SK-N-SH (cell line): Measurements from ENCODE around the gene AMFR. TPM values are rescaled to one million over a fixed set of nuclear protein-coding genes. Genes with fewer than 3 reads are reported as not detected.

Experiments
- CTCF ChIA-PET: fragments of 300-600, 350-600 bp; formaldehyde crosslinking; extraction: SDS; loops from one replicate; lab custom pipeline; 2021; lab: Yijun Ruan, JAX
- POLR2A ChIA-PET: fragments of 350-600 bp; sonication (Branson Sonifier 250); formaldehyde crosslinking; extraction: SDS; loops from one replicate; lab custom pipeline; 2020; ENCODE audit warnings: antibody characterized with exemption, inconsistent platforms; lab: Yijun Ruan, JAX
- DNase-seq: peaks from one replicate; pipeline ENCODE4 v3.0.0; 2012
- H2AFZ ChIP-seq: fragments of 200-600 bp; sonication (generic); 2 replicates; pipeline ENCODE4 v1.8.1; 2016; ENCODE audit warnings: antibody characterized with exemption, mild to moderate bottlenecking, low read depth
- H3F3A ChIP-seq: fragments of 200-600 bp; sonication (generic); replicated peaks from 2 replicates; pipeline ENCODE3; 2016; ENCODE audit warnings: antibody characterized with exemption, mild to moderate bottlenecking; ENCODE audit not compliant: insufficient read depth
- H3K27ac ChIP-seq, 2 experiments: fragments of 200-500 bp in 1 of 2; fragments of 200-600 bp in 1 of 2; sonication (Bioruptor generic) in 1 of 2; sonication (generic), shearing (Covaris generic) in 1 of 2; 2 replicates each; pipeline versions ENCODE4 v1.5.1 to v1.6.1; 2014 to 2016; ENCODE audit warnings: low read depth in 2 of 2, inconsistent platforms in 1 of 2, low read length in 1 of 2, mild to moderate bottlenecking in 1 of 2, mixed read lengths in 1 of 2
- H3K27me3 ChIP-seq: fragments of 200-600 bp; sonication (generic), shearing (Covaris generic); 2 replicates; pipeline ENCODE4 v1.6.1; 2016; ENCODE audit warnings: mixed run types; ENCODE audit not compliant: insufficient read depth
- H3K36me3 ChIP-seq, 2 experiments: fragments of 200-500 bp in 1 of 2; fragments of 200-600 bp in 1 of 2; sonication (Bioruptor generic) in 1 of 2; sonication (generic) in 1 of 2; replicated peaks in 1 of 2; 2 replicates each; pipeline versions ENCODE3 to v1.5.1; 2014 to 2016; ENCODE audit warnings: low read length in 1 of 2, mild to moderate bottlenecking in 1 of 2; ENCODE audit not compliant: insufficient read depth in 2 of 2, control insufficient read depth in 1 of 2
- H3K4me1 ChIP-seq, 2 experiments: fragments of 200-500 bp in 1 of 2; fragments of 200-600 bp in 1 of 2; sonication (Bioruptor generic) in 1 of 2; sonication (generic), shearing (Covaris generic) in 1 of 2; 2 replicates each; pipeline versions ENCODE4 v1.5.1 to v1.6.1; 2014 to 2016; ENCODE audit warnings: low read depth in 1 of 2, low read length in 1 of 2, mixed run types in 1 of 2; ENCODE audit not compliant: insufficient read depth in 2 of 2, control insufficient read depth in 1 of 2
- H3K4me2 ChIP-seq: fragments of 200-600 bp; sonication (generic), shearing (Covaris generic); 2 replicates; pipeline ENCODE4 v1.6.1; 2017; ENCODE audit warnings: mixed run types
- H3K4me3 ChIP-seq, 2 experiments: fragments of 200-500 bp in 1 of 2; fragments of 200-600 bp in 1 of 2; sonication (Bioruptor generic) in 1 of 2; sonication (generic), shearing (Covaris generic) in 1 of 2; 2 replicates each; pipeline versions ENCODE4 v1.5.1 to v1.8.1; 2014 to 2016; ENCODE audit warnings: low read depth in 2 of 2, inconsistent platforms in 1 of 2, low read length in 1 of 2, mild to moderate bottlenecking in 1 of 2, mixed read lengths in 1 of 2, moderate library complexity in 1 of 2
- H3K79me2 ChIP-seq: fragments of 200-600 bp; sonication (generic); 2 replicates; pipeline ENCODE4 v1.8.1; 2017; ENCODE audit warnings: mild to moderate bottlenecking; ENCODE audit not compliant: insufficient read depth
- H3K9ac ChIP-seq: fragments of 200-600 bp; sonication (generic); 2 replicates; pipeline ENCODE4 v1.6.1; 2017; ENCODE audit warnings: mixed run types
- H3K9me2 ChIP-seq: fragments of 200-600 bp; sonication (generic); 2 replicates; pipeline ENCODE4 v1.6.1; 2017; ENCODE audit warnings: mixed run types
- H3K9me3 ChIP-seq: fragments of 200-600 bp; sonication (generic); 2 replicates; pipeline ENCODE4 v1.6.1; 2017; ENCODE audit warnings: mixed run types, mild to moderate bottlenecking, moderate library complexity
- H4K20me1 ChIP-seq: fragments of 200-600 bp; sonication (generic); 2 replicates; pipeline ENCODE4 v1.6.1; 2017; ENCODE audit warnings: mild to moderate bottlenecking, mixed run types; ENCODE audit not compliant: insufficient read depth
- CHD2 ChIP-seq: fragments of 150-350 bp; IDR thresholded peaks from 2 replicates; pipeline ENCODE4 v1.6.1; 2018; ENCODE audit warnings: low read length; ENCODE audit not compliant: partially characterized antibody
- EP300 ChIP-seq, 2 experiments: IDR thresholded peaks; 2 replicates each; pipeline versions ENCODE4 v1.4.0 to v1.6.1; 2012; ENCODE audit warnings: borderline replicate concordance in 1 of 2, low read depth in 1 of 2, low read length in 1 of 2
- EZH2phosphoT487 ChIP-seq: fragments of 200-600 bp; sonication (generic); IDR thresholded peaks from 2 replicates; pipeline ENCODE4 v1.6.1; 2017; ENCODE audit warnings: low read depth, mixed run types, mild to moderate bottlenecking, antibody characterized with exemption, moderate library complexity, borderline replicate concordance
- FOXM1 ChIP-seq: IDR thresholded peaks from 2 replicates; pipeline ENCODE4 v1.4.0; 2012; ENCODE audit warnings: low read depth, mild to moderate bottlenecking
- IRF3 ChIP-seq: fragments of 150-350 bp; IDR thresholded peaks from 2 replicates; pipeline ENCODE4 v1.6.1; 2016; ENCODE audit warnings: mild to moderate bottlenecking, low read depth, low read length
- JUND ChIP-seq: IDR thresholded peaks from 2 replicates; pipeline ENCODE4 v1.4.0; 2012
- NRF1 ChIP-seq: IDR thresholded peaks from 2 replicates; pipeline ENCODE4 v1.6.1; 2012; ENCODE audit warnings: low read depth, mild to moderate bottlenecking, low read length
- POLR2AphosphoS5 ChIP-seq: IDR thresholded peaks from 2 replicates; pipeline ENCODE4 v1.6.1; 2012; ENCODE audit warnings: low read depth, low read length
- RAD21 ChIP-seq: IDR thresholded peaks from 2 replicates; pipeline ENCODE4 v1.6.1; 2012; ENCODE audit warnings: mild to moderate bottlenecking, low read length
- RCOR1 ChIP-seq: fragments of 150-350 bp; IDR thresholded peaks from 2 replicates; pipeline ENCODE4 v1.6.1; 2017; ENCODE audit warnings: antibody characterized with exemption, low read length
- RFX5 ChIP-seq: IDR thresholded peaks from 2 replicates; pipeline ENCODE4 v1.6.1; 2012; ENCODE audit warnings: mild to moderate bottlenecking, improper control_type of control experiment, low read length
- RXRA ChIP-seq: IDR thresholded peaks from 2 replicates; pipeline ENCODE4 v1.4.0; 2012; ENCODE audit warnings: low read depth, mild to moderate bottlenecking, borderline replicate concordance
- TCF12 ChIP-seq: IDR thresholded peaks from 2 replicates; pipeline ENCODE4 v1.4.0; 2012
- USF2 ChIP-seq: fragments of 150-350 bp; IDR thresholded peaks from 2 replicates; pipeline ENCODE4 v1.6.1; 2017; ENCODE audit warnings: antibody characterized with exemption, low read length, low read depth, borderline replicate concordance
- ZBTB33 ChIP-seq: IDR thresholded peaks from 2 replicates; pipeline ENCODE4 v1.4.0; 2012; ENCODE audit warnings: low read depth, borderline replicate concordance
- WGBS: methylation state at CpG from one replicate; pipeline ENCODE4 v1.1.6; 2017; ENCODE audit warnings: low lambda C conversion rate; 5-methylcytosine and 5-hydroxymethylcytosine counted together
- polyA plus RNA-seq, 3 experiments: library from polyadenylated mRNA; depleted of rRNA; stranded (reverse); fragments of >200 nt; gene quantifications; 2 replicates each; pipeline ENCODE4 v1.2.3, GENCODE V29; 2012
- TF ChIP-seq, protein P1 (sequence below): IDR thresholded peaks from 2 replicates; pipeline ENCODE4 v1.6.1; 2012; ENCODE audit warnings: mild to moderate bottlenecking, low read depth, low read length, moderate library complexity

The AMFR gene
- polyA plus RNA-seq, 1 of the 3 experiments (the other 2 are of a cell fraction) = 65.3 TPM

DNA sequence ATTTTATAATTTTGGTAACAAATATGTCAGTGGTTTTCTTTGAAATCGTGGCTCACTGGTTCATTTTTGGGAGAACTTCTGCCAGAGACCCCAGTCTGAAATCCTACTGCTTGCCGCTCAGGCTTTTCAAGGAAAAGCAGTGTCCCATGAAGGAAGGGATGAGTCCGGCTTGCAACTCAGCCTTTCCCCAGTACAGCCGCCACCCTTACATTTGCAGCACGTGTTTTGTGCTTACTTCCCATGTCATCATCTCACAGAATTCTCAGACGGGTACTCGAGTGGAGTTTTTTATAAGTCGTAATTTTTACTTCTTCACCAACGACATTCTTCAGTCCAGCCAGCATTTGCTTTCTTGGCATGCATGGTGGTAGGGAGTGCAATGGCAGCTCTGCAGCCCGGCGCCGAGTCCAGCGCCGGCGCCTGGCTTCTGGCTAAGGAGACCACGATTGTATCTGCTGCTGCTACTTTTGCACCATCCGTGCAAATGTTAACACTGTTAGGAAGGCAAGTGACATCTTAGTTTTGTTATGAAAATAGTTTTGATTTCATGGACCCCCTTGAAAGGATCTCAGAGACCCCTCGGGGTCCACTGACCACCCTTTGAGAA is 111.0 kb downstream of the AMFR start (continued):
- TF ChIP-seq NRF1 = no peak
- TF ChIP-seq, all 33 proteins: peak for 0

GRCh38 chr16:56312556-56312955 is 112.8 kb downstream of the AMFR start:
- Histone ChIP-seq H3K27me3 (no peaks in the 10 kb centered on the region; the same call in 1 of the 2 replicates), H3K4me1 (peaks cover 0 to 15% of the 10 kb centered on the region in 2 experiments; a peak in 1 of 4 replicates), H3K79me2 (no peaks in the 10 kb centered on the region), H3K27ac (no peak overlapping the region), H3K9ac (no peak overlapping the region), H3K9me3 (no peaks in the 10 kb centered on the region), H3K4me3 (no peak overlapping the region), H4K20me1 (no peaks in the 10 kb centered on the region), H2AFZ (no peak overlapping the region), H3F3A (no peaks in the 10 kb centered on the region), H3K4me2 (no peak overlapping the region)
- POLR2A ChIA-PET = no interaction called here
- no peak for DNase-seq
- WGBS = 55% methylated on average over 4 of the region's 7 CpGs
- CTCF ChIA-PET = interaction anchor here (1.4 kb wide), 1 partner anchor 31 kb away, joined by 4 read pairs; no protein-coding TSS in a partner anchor
- no peak for TF ChIP-seq RCOR1
- no peak for TF ChIP-seq RFX5
- TF ChIP-seq EP300 (IDR thresholded peaks at IDR 0.05; ENCODE audit: borderline replicate concordance in 1 of 2, low read depth in 1 of 2, low read length in 1 of 2) = no peak
- no peak for TF ChIP-seq RAD21
- TF ChIP-seq NRF1 = no peak
- TF ChIP-seq TCF12 = no peak
- TF ChIP-seq ZBTB33 = no peak
- no peak for TF ChIP-seq EZH2phosphoT487
- TF ChIP-seq CHD2 = no peak
- no peak for TF ChIP-seq POLR2AphosphoS5
- TF ChIP-seq FOXM1 = no peak
- TF ChIP-seq IRF3 = no peak
- TF ChIP-seq JUND = no peak
- TF ChIP-seq USF2 = no peak
- TF ChIP-seq RXRA = no peak
- TF ChIP-seq, protein P1, sequence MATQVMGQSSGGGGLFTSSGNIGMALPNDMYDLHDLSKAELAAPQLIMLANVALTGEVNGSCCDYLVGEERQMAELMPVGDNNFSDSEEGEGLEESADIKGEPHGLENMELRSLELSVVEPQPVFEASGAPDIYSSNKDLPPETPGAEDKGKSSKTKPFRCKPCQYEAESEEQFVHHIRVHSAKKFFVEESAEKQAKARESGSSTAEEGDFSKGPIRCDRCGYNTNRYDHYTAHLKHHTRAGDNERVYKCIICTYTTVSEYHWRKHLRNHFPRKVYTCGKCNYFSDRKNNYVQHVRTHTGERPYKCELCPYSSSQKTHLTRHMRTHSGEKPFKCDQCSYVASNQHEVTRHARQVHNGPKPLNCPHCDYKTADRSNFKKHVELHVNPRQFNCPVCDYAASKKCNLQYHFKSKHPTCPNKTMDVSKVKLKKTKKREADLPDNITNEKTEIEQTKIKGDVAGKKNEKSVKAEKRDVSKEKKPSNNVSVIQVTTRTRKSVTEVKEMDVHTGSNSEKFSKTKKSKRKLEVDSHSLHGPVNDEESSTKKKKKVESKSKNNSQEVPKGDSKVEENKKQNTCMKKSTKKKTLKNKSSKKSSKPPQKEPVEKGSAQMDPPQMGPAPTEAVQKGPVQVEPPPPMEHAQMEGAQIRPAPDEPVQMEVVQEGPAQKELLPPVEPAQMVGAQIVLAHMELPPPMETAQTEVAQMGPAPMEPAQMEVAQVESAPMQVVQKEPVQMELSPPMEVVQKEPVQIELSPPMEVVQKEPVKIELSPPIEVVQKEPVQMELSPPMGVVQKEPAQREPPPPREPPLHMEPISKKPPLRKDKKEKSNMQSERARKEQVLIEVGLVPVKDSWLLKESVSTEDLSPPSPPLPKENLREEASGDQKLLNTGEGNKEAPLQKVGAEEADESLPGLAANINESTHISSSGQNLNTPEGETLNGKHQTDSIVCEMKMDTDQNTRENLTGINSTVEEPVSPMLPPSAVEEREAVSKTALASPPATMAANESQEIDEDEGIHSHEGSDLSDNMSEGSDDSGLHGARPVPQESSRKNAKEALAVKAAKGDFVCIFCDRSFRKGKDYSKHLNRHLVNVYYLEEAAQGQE = no peak
- TF ChIP-seq, all 33 proteins: peak for 0
- H3K9me2 ChIP-seq = no peaks in the 10 kb centered on the region
- H3K36me3 ChIP-seq = no peaks in the 10 kb centered on the region
